GM18502 (cell line): ENCODE measurements around the gene TMEM185B.
"Not testable (repeated sequence)": the region's sequence is repeated elsewhere in the genome, so short reads cannot be mapped to it uniquely, and the experiment has no call there.

Source experiments
- ATAC-seq: cut with Tn5 transposase; IDR thresholded peaks from one replicate; pipeline ENCODE4 v1.9.1; 2021; ENCODE audit warnings: mild to moderate bottlenecking; ENCODE audit not compliant: unreplicated experiment, poor library complexity

TMEM185B gene

DNA sequence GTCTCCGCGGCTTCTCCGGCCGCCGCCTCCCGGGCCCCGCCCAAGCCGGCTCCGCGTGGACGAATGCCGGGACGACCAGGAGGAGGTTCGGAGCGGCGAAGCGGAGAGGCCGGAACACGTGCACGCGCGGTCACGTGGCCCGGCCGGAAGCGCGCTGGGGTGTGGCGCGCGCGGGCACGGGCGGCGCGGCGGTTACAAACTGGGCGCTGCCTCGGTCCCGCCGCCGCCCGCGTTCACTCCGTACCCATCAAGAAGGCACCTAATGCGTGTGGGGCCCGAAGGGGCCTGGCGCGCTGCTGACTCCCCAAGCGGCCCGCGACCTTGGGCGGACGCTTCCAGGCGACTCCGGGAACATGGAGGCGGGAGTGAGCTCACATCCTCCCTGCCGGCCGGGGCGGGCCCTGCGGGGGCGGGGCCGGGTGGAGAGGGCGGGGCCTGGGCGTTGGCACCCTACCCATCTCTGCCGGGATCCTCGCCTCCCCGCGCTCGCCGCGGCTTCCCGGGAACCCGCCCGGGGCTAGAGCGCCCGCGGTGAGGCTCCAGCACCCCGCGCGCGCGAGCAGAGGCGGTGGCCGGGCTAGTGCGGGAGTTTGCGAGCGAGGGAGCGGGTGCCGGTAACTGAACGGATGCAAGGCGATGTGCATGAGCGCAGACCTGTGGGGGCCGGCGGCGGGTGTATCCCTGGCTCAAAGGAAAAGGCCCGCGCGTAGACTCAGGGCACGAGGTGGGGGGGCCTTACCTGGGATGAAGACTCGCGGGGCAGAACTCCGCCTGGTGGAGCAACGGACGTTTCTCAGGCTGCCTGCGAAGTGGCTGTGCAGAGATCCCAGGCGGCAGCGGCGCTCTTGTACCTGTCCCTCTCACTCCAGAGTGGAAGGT lies at the start of gene TMEM185B:
TMEM185B (minus strand) TSS at position 367 of the 879 bp plus-strand sequence. CDS start 424 bp downstream, outside the sequence.
- peak; percentile 92 for ATAC-seq

DNA sequence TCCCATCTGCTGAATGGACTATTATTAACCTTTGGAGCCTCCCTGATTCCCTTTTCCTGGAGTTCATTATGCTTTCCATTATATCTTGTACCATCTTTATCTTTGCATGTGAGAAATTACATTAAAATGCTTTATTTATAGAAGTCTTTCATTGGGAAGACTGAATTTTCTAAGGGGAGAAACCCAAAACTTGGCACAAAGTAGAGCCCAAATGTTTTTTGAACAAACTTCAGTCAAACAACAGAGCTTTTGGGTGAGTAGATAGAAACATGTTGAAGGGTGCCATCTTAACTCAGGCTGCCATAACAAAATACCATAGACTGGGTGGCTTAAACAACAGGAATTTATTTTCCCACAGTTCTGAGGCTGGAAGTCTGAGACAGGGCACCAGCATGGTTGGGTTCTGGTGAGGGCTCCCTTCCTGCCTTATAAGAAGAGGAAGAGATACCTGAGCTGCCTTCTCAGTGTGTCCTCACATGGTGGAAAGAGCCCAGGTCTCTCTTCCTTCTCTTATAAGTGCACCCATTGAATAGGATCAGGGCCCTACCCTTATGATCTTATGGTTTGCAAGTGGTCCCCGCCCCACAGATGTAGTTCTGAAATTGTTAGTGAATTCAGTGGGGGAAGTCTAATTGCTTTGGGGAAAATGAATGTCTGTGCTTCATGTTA lies 48.6 kb upstream of the TMEM185B start:
- ATAC-seq = no peak

DNA sequence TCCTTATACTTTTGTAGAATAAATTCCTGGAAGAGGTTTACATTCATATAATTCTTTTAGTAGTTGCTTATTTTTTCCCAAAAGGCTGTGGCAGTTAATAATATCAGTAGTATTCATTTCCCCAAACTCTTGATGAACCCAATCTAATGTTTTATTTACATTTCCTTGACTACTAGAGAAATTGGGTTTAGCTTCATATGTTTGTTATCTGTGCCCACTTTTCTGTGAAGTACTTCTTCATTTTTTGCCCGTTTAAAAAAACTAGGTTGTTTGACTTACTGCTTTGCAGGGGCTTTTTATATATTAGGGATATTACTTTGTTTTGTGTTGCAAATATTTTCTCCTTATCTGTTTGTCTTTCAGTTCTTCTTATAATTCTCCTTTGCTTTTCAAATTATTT lies 46.6 kb upstream of the TMEM185B start:
- ATAC-seq = no peak

DNA sequence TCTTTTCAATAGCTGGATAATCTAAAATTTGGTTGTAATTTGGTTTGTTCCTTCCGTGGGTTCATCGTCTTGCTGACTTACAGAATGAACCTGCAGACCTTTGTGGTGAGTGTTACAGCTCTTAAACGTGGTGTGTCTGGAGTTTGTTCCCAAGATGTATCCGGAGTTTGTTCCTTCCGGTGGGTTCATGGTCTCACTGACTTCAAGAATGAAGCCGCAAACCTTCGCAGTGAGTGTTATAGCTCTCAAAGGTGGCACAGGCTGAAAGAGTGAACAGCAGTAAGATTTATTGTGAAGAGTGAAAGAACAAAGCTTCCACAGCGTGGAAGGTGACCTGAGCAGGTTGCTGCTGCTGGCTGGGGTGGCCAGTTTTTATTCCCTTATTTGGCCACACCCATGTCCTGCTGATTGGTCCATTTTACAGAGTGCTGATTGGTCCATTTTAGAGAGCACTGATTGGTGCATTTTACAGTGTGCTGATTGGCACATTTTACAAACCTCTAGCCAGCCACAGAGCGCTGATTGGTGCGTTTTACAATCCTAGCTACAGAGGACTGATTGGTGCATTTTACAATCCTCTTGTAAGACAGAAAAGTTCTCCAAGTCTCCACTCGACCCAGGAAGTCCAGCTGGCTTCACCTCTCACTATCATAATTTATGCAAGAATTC lies 46.0 kb upstream of the TMEM185B start:
- no peak for ATAC-seq

DNA sequence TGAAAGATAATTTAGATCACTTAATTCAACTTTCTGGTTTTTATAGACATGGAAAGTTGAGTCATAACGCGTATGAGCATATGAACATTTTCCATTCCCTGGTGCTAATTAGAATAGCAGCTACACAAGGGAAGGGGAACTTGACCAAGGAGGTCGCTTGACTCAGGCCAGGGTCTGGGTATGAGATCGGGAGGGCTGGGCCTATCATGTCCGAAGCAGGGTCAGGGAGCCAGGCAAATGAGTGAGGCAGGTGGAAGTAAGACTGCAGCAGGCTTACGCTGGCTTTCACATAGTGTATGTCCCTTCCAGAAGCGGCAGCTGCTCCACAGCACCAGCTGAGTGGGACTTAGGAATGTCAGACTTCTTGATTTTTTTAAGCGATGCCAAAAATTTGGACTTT lies 44.1 kb upstream of the TMEM185B start:
- ATAC-seq = no peak

DNA sequence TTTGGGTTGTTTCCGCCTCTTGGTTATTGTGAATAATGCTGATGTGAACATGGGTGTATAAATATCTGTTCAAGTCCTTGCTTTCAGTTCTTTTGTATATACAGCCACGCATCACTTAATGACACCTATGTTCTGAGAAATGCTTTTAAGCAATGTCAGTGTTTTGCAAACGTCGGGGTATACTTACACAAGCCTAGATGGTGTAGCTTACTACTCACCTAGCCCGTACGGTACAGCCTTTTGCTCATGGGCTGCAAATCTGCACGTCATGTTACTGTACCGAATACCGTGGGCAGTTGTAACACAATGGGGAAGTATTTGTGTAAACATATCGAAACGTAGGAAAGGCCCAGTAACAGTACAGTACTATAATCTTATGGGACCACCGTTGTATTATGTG lies 41.8 kb upstream of the TMEM185B start:
- peak; percentile 48 for ATAC-seq

DNA sequence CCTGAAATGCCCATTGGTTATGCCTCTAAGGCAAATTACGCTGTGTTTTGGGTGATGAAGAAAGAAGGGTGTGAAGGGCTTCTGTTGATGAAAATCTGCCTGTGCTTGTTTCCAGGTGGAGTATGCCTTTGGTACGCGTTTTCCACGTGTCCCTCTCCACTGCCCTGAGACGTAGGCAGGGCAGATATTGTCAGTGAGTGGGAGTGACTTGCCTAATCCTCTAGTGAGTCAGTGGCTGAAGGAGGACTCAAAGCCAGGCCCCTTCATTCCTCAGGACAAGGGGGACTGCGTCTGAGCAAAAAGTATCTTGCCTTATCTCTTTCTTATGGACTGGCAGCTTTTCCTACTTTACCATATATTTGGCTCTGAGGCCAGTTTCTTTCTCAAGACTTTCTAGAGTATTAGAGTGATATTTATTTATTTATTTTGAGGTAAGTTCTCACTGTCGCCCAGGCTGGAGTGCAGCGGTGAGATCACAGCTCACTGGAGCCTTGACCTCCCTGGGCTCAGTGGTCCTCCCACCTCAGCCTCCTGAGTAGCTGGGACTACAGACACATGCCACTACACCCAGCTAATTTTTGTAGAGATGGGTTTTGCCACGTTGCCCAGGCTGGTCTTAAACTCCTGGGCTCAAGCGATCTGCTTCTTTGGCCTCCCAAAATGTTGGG lies 39.7 kb upstream of the TMEM185B start:
- ATAC-seq = no peak

DNA sequence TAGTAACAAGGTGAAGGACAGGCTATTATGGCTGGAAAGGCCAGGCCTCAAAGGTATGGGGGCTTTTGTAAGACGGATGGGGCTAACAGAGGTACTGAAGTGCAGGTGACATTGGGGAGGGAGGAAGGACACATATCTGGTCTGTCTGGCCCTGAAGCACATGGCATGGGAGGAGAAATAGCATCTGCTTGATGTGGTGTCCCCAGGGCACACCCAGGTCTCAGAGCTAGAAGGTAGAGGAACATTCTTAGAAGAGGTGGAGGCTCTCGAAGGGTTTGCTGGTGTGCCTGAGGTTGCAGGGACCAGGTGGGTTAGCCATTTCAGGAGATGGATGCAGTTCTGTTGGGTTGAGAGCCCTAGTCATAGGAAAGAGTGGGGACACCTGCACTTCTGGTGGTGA lies 39.0 kb upstream of the TMEM185B start:
- no peak for ATAC-seq

DNA sequence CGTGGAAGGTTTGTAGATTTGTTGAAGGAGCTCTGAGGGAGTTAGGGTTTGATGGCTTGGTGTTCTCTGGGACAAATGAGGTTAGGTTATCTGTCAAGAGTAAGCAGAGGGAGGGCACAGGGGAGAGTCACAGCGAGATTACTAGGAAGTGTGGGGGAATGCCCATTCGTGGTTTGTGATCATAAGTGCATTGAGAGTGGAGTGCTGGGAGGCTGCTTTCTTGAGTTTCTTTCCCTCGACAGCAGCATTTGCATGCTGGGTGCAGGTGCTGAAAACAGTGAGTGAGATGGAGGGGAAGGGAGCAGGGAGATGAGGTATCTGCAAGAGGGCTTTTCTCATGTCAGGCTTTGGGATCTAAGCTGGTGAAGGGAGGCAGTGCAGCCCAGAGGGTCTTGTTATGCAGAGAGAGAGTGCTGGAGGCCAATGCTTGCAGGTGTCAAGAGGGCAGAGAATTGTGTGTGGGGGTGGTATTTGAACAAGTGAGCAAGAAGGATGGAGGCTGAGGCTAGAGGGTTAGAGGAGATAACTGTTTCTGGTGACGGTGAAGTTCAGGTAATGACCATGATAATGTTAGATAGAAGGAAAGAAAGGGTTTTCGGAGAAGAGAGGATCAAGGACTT lies 38.3 kb upstream of the TMEM185B start:
- peak; percentile 86 for ATAC-seq

DNA sequence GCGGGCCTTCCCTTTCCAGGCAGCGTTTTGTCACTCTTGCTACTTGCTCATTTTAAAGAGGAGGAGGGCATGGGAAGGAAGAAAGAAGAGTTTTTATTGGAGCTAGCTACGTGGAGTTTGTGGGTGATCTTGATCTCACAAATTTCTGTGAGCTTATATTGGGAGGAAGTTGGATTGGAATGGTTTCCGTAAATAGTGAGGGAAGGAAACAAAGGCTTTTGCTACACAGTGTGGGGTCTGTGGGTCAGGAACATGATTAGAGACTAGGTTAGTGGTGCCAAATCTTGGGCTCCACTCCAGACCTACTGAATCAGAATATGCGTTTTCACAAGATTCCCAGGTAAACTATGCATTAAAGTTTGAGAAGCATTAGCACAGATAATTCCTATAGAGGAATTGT lies 37.5 kb upstream of the TMEM185B start:
- ATAC-seq = no peak

DNA sequence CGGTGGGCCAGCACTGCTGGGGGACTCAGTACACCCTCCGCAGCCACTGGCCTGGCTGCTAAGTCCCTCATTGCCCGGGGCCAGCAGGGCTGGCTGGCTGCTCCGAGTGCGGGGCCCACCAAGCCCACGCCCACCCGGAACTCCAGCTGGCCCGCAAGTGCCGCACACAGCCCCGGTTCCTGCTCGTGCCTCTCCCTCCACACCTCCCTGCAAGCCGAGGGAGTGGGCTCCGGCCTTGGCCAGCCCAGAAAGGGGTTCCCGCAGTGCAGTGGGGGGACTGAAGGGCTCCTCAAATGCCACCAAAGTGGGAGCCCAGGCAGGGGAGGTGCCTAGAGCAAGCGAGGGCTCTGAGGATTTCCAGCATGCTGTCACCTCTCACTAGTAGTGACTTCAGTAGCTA lies 36.7 kb upstream of the TMEM185B start:
- ATAC-seq = not testable (repeated sequence)

DNA sequence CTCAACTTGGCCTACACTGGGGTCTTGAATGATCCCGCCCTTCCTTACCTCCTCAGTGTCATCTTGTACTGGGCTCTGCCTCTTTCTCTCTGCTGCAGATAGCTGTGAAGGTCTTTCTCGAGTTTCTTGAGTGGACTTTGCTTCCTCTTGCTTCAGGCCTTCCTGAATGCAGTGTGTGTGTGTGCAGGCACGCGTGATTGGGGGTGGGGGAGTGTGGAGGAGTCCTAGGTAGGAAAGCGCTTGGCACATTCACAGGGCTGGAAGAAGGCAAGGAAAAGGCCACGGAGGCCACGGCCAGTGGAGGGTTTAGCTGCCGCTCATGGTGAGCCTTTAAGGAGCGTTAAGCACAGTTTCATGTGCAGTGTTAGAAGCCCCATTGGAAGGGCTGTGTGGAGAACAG lies 35.0 kb upstream of the TMEM185B start:
- no peak for ATAC-seq

DNA sequence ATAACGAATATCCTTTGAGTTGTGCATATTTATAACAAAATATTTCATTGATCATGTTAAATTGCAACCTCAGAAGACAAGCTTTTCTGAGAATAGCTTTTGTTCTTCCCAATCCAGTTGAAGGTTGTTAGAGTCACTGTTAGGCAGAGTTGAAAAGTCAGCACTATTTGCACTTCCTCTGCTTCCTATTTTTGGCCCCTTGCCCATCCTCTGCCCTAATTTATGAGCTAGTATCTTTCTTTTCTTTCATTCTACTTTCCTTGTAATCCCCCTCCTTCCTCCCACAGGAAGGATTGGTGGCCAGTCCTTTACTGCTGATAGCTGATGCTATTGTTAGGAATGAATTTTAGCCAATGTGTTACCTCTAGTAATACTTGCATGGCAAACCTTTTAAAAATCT lies 34.3 kb upstream of the TMEM185B start:
- no peak for ATAC-seq

DNA sequence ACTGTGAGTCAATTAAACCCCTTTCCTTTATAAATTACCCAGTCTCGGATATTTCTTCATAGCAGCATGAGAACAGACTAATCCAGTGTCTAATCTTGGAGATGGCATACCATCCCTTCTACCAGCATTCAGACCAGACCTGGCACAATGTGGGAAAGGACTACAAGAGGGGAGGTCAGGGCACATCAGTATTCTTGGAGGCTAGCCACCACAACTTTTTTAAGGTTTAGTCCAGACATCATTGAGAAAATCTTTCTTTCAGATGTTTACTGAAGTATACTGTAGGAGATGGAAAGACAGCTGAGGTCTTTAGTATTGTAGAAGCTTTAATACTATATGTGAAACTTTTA lies 33.4 kb upstream of the TMEM185B start:
- no peak for ATAC-seq

DNA sequence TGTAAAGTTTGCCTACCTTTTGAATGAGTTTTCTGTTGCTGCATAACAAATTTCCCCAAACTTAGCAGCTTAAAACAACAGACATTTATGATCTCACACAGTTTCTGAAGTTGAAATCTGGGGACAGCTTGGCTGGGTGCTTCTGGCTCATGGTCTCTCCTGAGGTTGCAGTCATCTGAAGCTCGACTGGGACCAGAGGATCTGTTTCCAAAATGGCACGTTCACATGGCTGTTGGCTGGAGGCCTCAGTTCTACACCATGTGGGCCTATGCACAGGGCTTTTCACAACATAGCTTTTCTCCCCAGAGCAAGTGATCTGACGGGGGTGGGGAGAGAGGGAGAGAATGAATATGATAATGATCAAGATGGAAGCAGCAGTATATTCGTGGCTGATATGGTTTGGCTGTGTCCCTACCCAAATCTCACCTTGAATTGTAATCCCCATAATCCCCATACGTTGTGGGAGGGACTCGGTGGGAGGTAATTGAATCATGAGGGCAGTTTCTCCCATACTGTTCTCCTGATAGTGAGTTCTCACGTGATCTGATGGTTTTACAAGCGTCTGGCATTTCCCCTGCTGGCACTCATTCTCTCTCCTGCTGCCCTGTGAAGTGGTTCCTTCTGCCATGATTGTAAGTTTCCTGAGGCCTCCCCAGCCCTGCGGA lies 32.9 kb upstream of the TMEM185B start:
- no peak for ATAC-seq

DNA sequence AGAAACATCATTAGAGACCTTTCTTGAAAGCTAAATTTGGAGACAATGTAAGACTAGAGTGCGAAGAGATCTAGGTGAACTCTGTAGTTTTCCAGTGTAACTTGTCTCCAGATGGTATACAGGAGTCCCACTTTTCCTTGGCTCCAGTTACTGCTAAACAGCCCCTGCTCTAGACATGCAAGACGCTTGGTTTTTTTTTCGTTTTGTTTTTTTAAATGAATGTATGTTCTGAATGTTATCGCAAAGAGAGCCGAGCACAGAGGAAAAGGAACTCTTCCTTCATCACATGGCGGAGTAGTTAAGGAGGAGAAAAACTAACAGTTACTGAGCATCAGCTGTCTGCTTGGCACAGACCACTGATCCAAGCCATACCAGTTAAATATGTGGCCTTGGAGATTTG lies 31.9 kb upstream of the TMEM185B start:
- no peak for ATAC-seq

DNA sequence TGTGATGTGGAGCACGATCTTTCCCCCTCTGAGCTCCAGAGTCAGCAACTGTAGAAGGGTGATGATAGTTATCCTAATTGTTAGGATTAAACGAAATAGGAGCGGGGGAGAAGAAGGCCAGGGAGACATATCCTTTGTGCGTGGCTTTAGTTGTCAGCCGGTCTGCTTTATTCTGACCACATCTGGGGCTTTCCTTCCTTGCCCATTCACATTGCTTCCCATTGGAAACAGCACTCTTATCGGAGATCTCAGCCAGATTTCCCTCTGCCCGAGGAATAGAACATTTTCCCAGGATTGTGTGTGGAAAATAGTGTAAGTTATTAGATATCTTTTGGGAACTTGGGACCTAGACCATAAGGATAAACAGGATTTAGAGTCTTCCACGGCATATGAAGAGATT lies 31.0 kb upstream of the TMEM185B start:
- ATAC-seq = no peak

DNA sequence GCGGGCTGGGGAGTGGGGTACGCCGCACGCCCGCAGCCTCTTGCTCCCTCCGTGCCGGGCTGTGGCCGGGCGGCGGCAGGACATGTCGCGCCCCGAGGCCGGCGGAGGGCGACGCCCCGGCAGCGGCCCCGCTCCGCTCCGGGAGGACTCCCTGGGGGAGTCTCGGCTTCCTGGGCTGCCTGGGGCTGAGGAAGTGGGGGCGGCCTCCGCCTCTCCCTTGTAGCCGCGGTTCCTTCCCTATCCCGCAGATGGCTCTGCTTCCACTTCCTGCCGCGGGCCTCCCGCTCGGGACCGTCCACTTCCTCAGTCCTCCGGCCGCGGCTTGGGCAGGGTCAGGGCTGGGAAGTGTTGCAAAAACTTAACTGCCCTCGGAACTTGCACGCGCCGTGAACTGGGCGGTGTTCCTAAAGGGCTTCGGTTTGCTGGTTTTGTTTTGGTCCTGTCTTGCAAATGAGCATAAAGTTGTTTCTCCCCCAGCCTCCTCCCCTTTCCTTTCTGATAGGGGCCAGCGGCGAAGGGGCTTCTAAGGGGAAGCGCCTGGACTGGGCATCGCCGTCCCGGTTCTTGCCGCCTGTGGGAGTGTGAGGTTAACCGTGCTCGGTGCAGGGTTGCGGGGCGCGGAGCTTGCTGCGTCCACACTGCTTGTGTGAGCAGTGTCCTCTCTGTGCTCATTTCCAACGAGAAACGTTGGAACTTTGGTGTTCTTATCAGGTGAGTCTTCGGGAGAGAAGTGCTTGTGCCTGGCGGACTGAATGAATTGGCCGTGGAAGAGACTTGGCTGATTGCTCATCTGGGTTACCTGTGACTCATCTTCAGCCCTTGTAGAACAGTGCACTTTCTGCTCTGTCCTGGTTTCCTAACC lies 30.1 kb upstream of the TMEM185B start:
- ATAC-seq = peak; percentile 30
